ENCODE measurements around the gene NTRK3. TPM values are rescaled to one million over a fixed set of nuclear protein-coding genes. Genes with fewer than 3 reads are reported as not detected.

NTRK3 gene
- total and polyA plus RNA-seq, 2 of the 13 experiments (the other 11 are each of a cell fraction or from before 2014, with no cell fraction given) = not detected

GRCh38 chr15:88089024-88089620 lies 167.4 kb downstream of the NTRK3 start:
- BruUV-seq (replicated peaks) = no TSS peak
- H4K20me1 ChIP-seq (ENCODE audit: insufficient read depth, low read length) = no peaks in the 10 kb centered on the region
- ChIA-PET CTCF (ENCODE audit: low intra/inter-chr PET ratio, low total read pairs) (no interaction called here), POLR2A (no interaction called here)
- FAIRE-seq (no peak), DNase-seq (ENCODE audit: low spot score) (no peak), ATAC-seq (no peak)
- no peaks in the 10 kb centered on the region for H3K9me3 ChIP-seq (ENCODE audit: low read length)
- no peak for TF ChIP-seq ZNF30 (CRISPR knock-in tag; IDR thresholded peaks at IDR 0.05)
- TF ChIP-seq HOXD1 (CRISPR knock-in tag; IDR thresholded peaks at IDR 0.05) = no peak
- no peak for TF ChIP-seq AGO1 (IDR thresholded peaks at IDR 0.05; ENCODE audit: low read depth, low read length, poor library complexity, severe bottlenecking)
- TF ChIP-seq ZNF326 (CRISPR knock-in tag; IDR thresholded peaks at IDR 0.05; ENCODE audit: borderline replicate concordance) = no peak
- no peak for TF ChIP-seq CBX2 (IDR thresholded peaks at IDR 0.05; ENCODE audit: low read depth, low read length)
- no peak for TF ChIP-seq CBX2 (CRISPR knock-in tag; IDR thresholded peaks at IDR 0.05; ENCODE audit: low read depth)
- H3K4me3 ChIP-seq (replicated peaks in 1 of 3; ENCODE audit: insufficient read depth in 1 of 3, low read depth in 2 of 3, low read length in 3 of 3) = no peak overlapping the region
- no peak overlapping the region for H3K9ac ChIP-seq (ENCODE audit: insufficient read depth, low read depth, low read length)
- H3K4me1 ChIP-seq (ENCODE audit: insufficient read depth, low read length) = no peaks in the 10 kb centered on the region
- in situ Hi-C loops (cut with HindIII; ENCODE audit: extremely low pct_ligation_motif_present, low pct_unique_long_range_greater_than_20kb) (no loop called here), intact Hi-C loops (cut with micrococcal nuclease; ENCODE audit: unreplicated experiment) (no loop called here)
- no peaks in the 10 kb centered on the region for H3K79me2 ChIP-seq (ENCODE audit: insufficient read depth, low read length)
- no peaks in the 10 kb centered on the region for H3K36me3 ChIP-seq (replicated peaks in 1 of 2; ENCODE audit: control insufficient read depth in 1 of 2, insufficient read depth in 2 of 2, low read length in 2 of 2)
- no peak overlapping the region for H3K27ac ChIP-seq (ENCODE audit: extremely low read length, insufficient read depth, low read length)
- 1% methylated on average over 6 of the region's 6 CpGs for WGBS (ENCODE audit: low lambda C conversion rate)
- H2AFZ ChIP-seq (ENCODE audit: low read length) = no peak overlapping the region
- no peak overlapping the region for H3K4me2 ChIP-seq (ENCODE audit: low read depth, low read length)
- no peaks in the 10 kb centered on the region; a peak in 1 of 5 replicates for H3K27me3 ChIP-seq (ENCODE audit: control insufficient read depth in 1 of 2, insufficient read depth in 2 of 2, low read length in 2 of 2)

DNA sequence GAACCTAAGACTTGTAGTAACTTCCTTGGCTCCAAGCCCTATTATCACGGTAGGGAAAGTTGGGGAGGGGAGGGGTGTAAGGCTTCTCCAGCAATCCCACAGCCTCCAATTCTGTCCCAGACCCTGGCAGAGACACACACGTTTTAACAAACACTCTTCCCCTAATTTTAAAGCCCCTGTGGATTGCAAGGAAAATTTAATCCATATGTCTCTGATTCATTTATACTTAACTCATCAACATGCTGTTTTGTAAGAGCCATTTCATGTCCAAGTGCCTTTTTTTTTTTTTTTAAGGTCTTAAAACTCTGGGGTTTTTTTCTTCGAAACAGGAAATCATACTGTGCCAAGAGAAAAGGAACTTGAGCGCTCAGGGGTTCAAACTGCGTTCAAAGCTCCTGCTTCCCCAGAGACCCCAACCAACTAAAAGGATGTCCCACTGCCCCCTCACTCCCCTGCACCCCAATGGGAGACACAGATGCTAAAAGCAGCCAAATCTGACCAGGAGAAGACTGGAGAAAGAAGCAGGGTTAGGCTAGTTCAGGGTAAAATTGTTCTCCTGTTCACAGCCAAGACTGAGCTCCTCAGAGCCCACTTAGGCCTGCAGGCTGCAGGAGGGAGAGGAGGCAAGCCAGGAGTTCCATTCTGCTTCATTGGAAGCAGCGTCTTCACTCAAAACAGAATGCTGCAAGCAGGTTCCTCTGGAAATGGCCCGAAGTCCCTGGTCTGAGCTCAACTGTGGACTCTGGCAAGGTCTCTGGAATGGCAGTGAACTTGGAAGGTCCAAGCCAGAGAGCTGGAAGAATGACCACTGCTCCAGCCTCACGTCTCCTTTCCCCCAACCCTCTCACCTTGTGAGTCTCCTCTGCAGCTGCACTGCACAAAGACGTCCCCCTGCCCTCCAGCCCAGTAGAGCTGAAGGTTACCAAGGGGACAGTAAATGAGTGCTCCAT lies 172.5 kb downstream of the NTRK3 start:
- BruUV-seq (replicated peaks) = no TSS peak
- no peak for DNase-seq (ENCODE audit: low spot score)
- TF ChIP-seq HIVEP1 (CRISPR knock-in tag; IDR thresholded peaks at IDR 0.05) = no peak

More for the DNA sequence above, 172.5 kb downstream of the NTRK3 start:
- 0% methylated on average over 7 of the region's 9 CpGs for WGBS (ENCODE audit: low lambda C conversion rate)
- H3K79me2 ChIP-seq (ENCODE audit: insufficient read depth, low read length) = no peaks in the 10 kb centered on the region
- no peaks in the 10 kb centered on the region for H4K20me1 ChIP-seq (ENCODE audit: insufficient read depth, low read length)
- FAIRE-seq = no peak
- CTCF ChIA-PET (ENCODE audit: low intra/inter-chr PET ratio, low total read pairs) = no interaction called here
- H3K27me3 ChIP-seq (ENCODE audit: control insufficient read depth in 1 of 2, insufficient read depth in 2 of 2, low read length in 2 of 2) = no peaks in the 10 kb centered on the region; a peak in 1 of 5 replicates
- no peak overlapping the region for H3K9ac ChIP-seq (ENCODE audit: insufficient read depth, low read depth, low read length)
- POLR2A ChIA-PET = no interaction called here
- H3K36me3 ChIP-seq (replicated peaks in 1 of 2; ENCODE audit: control insufficient read depth in 1 of 2, insufficient read depth in 2 of 2, low read length in 2 of 2) = no peaks in the 10 kb centered on the region
- no peak overlapping the region for H2AFZ ChIP-seq (ENCODE audit: low read length)
- no peak for ATAC-seq
- in situ Hi-C loops (cut with HindIII; ENCODE audit: extremely low pct_ligation_motif_present, low pct_unique_long_range_greater_than_20kb) = no loop called here
- no peaks in the 10 kb centered on the region for H3K4me1 ChIP-seq (ENCODE audit: insufficient read depth, low read length)
- H3K27ac ChIP-seq (ENCODE audit: extremely low read length, insufficient read depth, low read length) = no peak overlapping the region
- H3K4me2 ChIP-seq (ENCODE audit: low read depth, low read length) = no peak overlapping the region
- intact Hi-C loops (cut with micrococcal nuclease; ENCODE audit: unreplicated experiment) = no loop called here
- no peak overlapping the region for H3K4me3 ChIP-seq (replicated peaks in 1 of 3; ENCODE audit: insufficient read depth in 1 of 3, low read depth in 2 of 3, low read length in 3 of 3)
- no peaks in the 10 kb centered on the region for H3K9me3 ChIP-seq (ENCODE audit: low read length)
